ENCODE results near the gene ACOX3.

DNA sequence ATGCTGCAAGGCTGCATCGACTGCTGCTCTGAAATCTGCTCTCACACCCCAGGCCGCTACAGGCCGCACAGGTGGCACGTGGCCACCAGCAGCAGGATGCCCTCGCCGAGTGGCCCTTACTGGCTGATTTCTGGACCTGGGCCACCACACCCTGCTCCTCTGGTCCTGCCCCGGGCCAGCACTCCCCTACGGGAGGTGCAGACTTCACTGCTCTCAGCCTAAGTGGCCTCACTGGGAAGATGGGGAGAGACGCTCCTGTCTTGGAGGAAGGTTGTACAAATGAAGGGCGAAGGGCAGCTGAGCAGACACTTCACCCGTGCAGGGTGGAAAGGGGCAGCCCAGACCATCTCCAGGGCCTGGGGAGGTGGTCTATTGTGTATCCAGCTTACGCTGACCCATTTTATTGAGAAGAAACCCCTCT is 72.5 kb downstream of the ACOX3 start:
- TF ChIP-seq CTCF (optimal IDR thresholded peaks at IDR 0.05 in 1 of 3, IDR thresholded peaks at IDR 0.05 in 1 of 3, conservative IDR thresholded peaks at IDR 0.05 in 1 of 3; ENCODE audit: extremely low read depth in 1 of 3, insufficient read depth in 2 of 3, low read length in 3 of 3) (no peak), EZH2 (IDR thresholded peaks at IDR 0.05; ENCODE audit: low read length) (no peak)

Measured in keratinocyte (primary cell).